ENCODE data around the gene KDM7A.

- TF ChIP-seq L3MBTL2 (conservative IDR thresholded peaks at IDR 0.05) (peak; percentile 86), NFRKB (IDR thresholded peaks at IDR 0.05) (no peak)
These were observed at the start of gene KDM7A for GRCh38 chr7:140176811-140177702.
